Natural killer cell (primary cell): ENCODE measurements around the gene CCM2L. TPM values are rescaled to one million over a fixed set of nuclear protein-coding genes. Genes with fewer than 3 reads are reported as not detected.

Source experiments
- ATAC-seq, 3 donors: fragments of 150-1000 bp in 2 of 3; fragments of 200-7000 bp in 1 of 3; cut with Tn5 transposase; 1 replicate in 1 of 3; 2 replicates in 2 of 3; pipeline ENCODE4 v1.10.0; 2021; ENCODE audit warnings: mild to moderate bottlenecking in 2 of 3, moderate library complexity in 2 of 3
- DNase-seq, 2 donors: peaks; one replicate each; pipeline versions ENCODE4 v3.0.0 to v3.0.0-alpha.2; 2013 to 2021; ENCODE audit warnings: mixed read lengths in 1 of 2
- H3K27ac ChIP-seq: one replicate; pipeline ENCODE4 v1.5.1; 2013; ENCODE audit warnings: mild to moderate bottlenecking, low read length
- H3K27me3 ChIP-seq: one replicate; pipeline ENCODE4 v1.6.1; 2013; ENCODE audit warnings: low read length; ENCODE audit not compliant: control insufficient read depth, insufficient read depth
- H3K36me3 ChIP-seq: one replicate; pipeline ENCODE4 v1.6.1; 2013; ENCODE audit warnings: low read length; ENCODE audit not compliant: control insufficient read depth, insufficient read depth
- H3K4me1 ChIP-seq: one replicate; pipeline ENCODE4 v1.6.1; 2013; ENCODE audit warnings: low read length; ENCODE audit not compliant: control insufficient read depth, insufficient read depth
- H3K4me3 ChIP-seq: one replicate; pipeline ENCODE4 v1.5.1; 2013; ENCODE audit warnings: low read length
- H3K9me3 ChIP-seq: one replicate; pipeline ENCODE4 v1.6.1; 2013; ENCODE audit warnings: low read length; ENCODE audit not compliant: control insufficient read depth, insufficient read depth
- H3K27ac Mint-ChIP-seq, 2 donors: one replicate each; pipeline ENCODE4 v1.8.0; 2022; ENCODE audit warnings: mild to moderate bottlenecking in 2 of 2, mixed read lengths in 2 of 2, moderate library complexity in 1 of 2
- H3K27me3 Mint-ChIP-seq, 2 donors: one replicate each; pipeline ENCODE4 v1.8.0; 2022; ENCODE audit warnings: low read depth in 2 of 2, mixed read lengths in 2 of 2
- H3K36me3 Mint-ChIP-seq: one replicate; pipeline ENCODE4 v1.8.0; 2022; ENCODE audit warnings: mixed read lengths
- H3K4me1 Mint-ChIP-seq, 2 donors: one replicate each; pipeline ENCODE4 v1.8.0; 2022; ENCODE audit warnings: mixed read lengths in 2 of 2
- H3K4me3 Mint-ChIP-seq: one replicate; pipeline ENCODE4 v1.8.0; 2022; ENCODE audit warnings: mild to moderate bottlenecking, moderate library complexity, mixed read lengths
- H3K9me3 Mint-ChIP-seq, 2 donors: one replicate each; pipeline ENCODE4 v1.8.0; 2022; ENCODE audit warnings: mixed read lengths in 2 of 2
- WGBS: methylation state at CpG from one replicate; pipeline ENCODE4 v1.1.7; 2013; ENCODE audit warnings: missing lambda C conversion rate; ENCODE audit not compliant: insufficient coverage; 5-methylcytosine and 5-hydroxymethylcytosine counted together
- intact Hi-C: fragments of 100-400 bp; cut with micrococcal nuclease; formaldehyde crosslinking; loops from one replicate; pipeline ENCODE4 v1.14.2; 2022
- total RNA-seq, 4 donors: library from RNA; stranded (reverse); fragments of 120-200 nt in 1 of 4; gene quantifications; one replicate each; pipeline versions ENCODE4 v1.2.3 to v1.2.4, GENCODE V29; 2013 to 2022
- TF ChIP-seq, protein P1 (sequence below): fragments of 200-600 bp; IDR thresholded peaks from one replicate; pipeline ENCODE4 v1.8.0; 2022; ENCODE audit warnings: antibody characterized with exemption

The CCM2L gene
- total RNA-seq, 3 donors from 2014 or later (not counting 1 experiment from before 2014, with no cell fraction given): not detected

GRCh38 chr20:32010666-32011065, 428 bp downstream of the CCM2L start:
- DNase-seq: no peak
- H3K9me3 Mint-ChIP-seq: no peaks in the 10 kb centered on the region
- peaks cover 6% of the 10 kb centered on the region in 2 donors for H3K4me1 Mint-ChIP-seq
- TF ChIP-seq, protein P1, sequence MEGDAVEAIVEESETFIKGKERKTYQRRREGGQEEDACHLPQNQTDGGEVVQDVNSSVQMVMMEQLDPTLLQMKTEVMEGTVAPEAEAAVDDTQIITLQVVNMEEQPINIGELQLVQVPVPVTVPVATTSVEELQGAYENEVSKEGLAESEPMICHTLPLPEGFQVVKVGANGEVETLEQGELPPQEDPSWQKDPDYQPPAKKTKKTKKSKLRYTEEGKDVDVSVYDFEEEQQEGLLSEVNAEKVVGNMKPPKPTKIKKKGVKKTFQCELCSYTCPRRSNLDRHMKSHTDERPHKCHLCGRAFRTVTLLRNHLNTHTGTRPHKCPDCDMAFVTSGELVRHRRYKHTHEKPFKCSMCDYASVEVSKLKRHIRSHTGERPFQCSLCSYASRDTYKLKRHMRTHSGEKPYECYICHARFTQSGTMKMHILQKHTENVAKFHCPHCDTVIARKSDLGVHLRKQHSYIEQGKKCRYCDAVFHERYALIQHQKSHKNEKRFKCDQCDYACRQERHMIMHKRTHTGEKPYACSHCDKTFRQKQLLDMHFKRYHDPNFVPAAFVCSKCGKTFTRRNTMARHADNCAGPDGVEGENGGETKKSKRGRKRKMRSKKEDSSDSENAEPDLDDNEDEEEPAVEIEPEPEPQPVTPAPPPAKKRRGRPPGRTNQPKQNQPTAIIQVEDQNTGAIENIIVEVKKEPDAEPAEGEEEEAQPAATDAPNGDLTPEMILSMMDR: no peak
- H3K4me3 Mint-ChIP-seq: no peak overlapping the region
- Histone ChIP-seq H3K36me3 (no peaks in the 10 kb centered on the region), H3K27me3 (no peaks in the 10 kb centered on the region), H3K9me3 (no peaks in the 10 kb centered on the region), H3K4me3 (no peak overlapping the region), H3K4me1 (no peaks in the 10 kb centered on the region), H3K27ac (no peak overlapping the region)
- no peak for ATAC-seq
- H3K27ac Mint-ChIP-seq: no peak overlapping the region
- WGBS: 86% methylated on average over 8 of the region's 8 CpGs
- H3K27me3 Mint-ChIP-seq: peaks cover 6 to 20% of the 10 kb centered on the region in 2 donors
- intact Hi-C loops: no loop called here
- no peaks in the 10 kb centered on the region for H3K36me3 Mint-ChIP-seq

- Mint-ChIP-seq H3K36me3 (no peaks in the 10 kb centered on the region), H3K4me1 (peaks cover 6% of the 10 kb centered on the region in 2 donors), H3K27me3 (peaks cover 8 to 18% of the 10 kb centered on the region in 2 donors), H3K9me3 (no peaks in the 10 kb centered on the region), H3K4me3 (no peak overlapping the region), H3K27ac (no peak overlapping the region)
- no peaks in the 10 kb centered on the region for H3K4me1 ChIP-seq
- TF ChIP-seq, protein P1: no peak
- no peaks in the 10 kb centered on the region for H3K36me3 ChIP-seq
- no peaks in the 10 kb centered on the region for H3K9me3 ChIP-seq
- no peak for ATAC-seq
- H3K4me3 ChIP-seq: no peak overlapping the region
- 89% methylated on average over 5 of the region's 5 CpGs for WGBS
- H3K27ac ChIP-seq: no peak overlapping the region
- intact Hi-C loops: no loop called here
- no peak for DNase-seq
- H3K27me3 ChIP-seq: no peaks in the 10 kb centered on the region
These were observed 2.0 kb downstream of the CCM2L start for GRCh38 chr20:32012159-32012688.

DNA sequence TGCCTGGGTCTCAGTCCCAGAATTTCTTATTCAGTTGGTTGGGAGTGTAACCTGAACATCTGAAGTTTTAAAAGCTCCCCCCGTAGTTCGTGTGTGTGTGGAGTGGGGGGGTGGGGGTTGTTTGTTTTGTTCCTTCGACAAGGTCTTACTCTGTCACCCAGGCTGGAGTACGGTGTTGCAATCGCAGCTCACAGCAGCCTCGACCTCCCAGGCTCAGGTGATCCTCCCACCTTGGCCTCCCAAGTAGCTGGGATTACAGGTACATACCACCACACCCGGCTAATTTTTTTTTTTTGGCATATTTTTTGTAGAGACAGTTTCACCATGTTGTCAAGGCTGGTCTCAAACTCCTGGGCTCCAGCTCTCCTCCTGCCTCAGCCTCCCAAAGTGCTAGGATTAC, 3.1 kb downstream of the CCM2L start:
- intact Hi-C loops: no loop called here
- Mint-ChIP-seq H3K27ac (no peak overlapping the region), H3K27me3 (peaks cover 17 to 19% of the 10 kb centered on the region in 2 donors), H3K4me3 (no peak overlapping the region), H3K9me3 (no peaks in the 10 kb centered on the region), H3K4me1 (peaks cover 0 to 7% of the 10 kb centered on the region in 2 donors), H3K36me3 (no peaks in the 10 kb centered on the region)
- Histone ChIP-seq H3K4me1 (peaks cover 6% of the 10 kb centered on the region), H3K27me3 (peaks cover 2% of the 10 kb centered on the region), H3K36me3 (no peaks in the 10 kb centered on the region), H3K4me3 (no peak overlapping the region), H3K9me3 (no peaks in the 10 kb centered on the region), H3K27ac (no peak overlapping the region)
- DNase-seq (no peak), ATAC-seq (no peak)
- TF ChIP-seq, protein P1: no peak
- 88% methylated on average over 7 of the region's 7 CpGs for whole genome bisulfite sequencing

DNA sequence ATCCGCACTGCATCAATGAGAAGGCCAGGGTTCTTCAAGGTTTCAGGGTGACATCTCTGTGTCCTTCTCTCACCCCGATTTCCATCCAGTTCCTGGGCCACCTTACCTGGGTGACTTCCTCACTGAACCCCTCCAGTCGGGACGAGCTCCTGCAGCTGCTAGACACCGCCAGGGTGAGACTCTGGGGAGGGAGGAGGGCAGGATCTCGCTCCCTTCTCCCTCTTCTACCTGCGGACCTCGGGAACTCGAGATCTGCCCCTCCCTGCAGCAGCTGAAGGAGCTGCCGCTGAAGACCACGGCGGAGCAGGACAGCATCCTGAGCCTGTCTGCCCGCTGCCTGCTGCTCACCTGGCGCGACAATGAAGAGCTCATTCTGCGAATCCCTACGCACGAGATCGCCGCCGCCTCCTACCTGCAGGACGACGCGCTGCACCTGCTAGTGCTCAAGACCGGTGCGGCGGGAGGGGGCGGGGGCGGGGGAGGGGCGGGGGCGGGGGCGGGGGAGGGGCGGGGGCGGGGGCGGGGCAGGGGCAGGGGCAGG, 7.5 kb downstream of the CCM2L start:
- H3K4me1 Mint-ChIP-seq: peaks cover 15 to 25% of the 10 kb centered on the region in 2 donors
- Histone ChIP-seq H3K27me3 (peaks cover 25% of the 10 kb centered on the region), H3K4me3 (no peak overlapping the region)

More for the DNA sequence above, 7.5 kb downstream of the CCM2L start:
- no peaks in the 10 kb centered on the region for H3K9me3 Mint-ChIP-seq
- peak in 1 of 2 donors; percentile 77 for DNase-seq
- ATAC-seq: peak; percentile 27 to 46 (median 41)
- Histone ChIP-seq H3K4me1 (peaks cover 21% of the 10 kb centered on the region), H3K36me3 (no peaks in the 10 kb centered on the region), H3K27ac (no peak overlapping the region), H3K9me3 (no peaks in the 10 kb centered on the region)
- intact Hi-C loops: no loop called here
- peak overlapping the region; percentile 73 for H3K4me3 Mint-ChIP-seq
- 16% methylated on average over 18 of the region's 35 CpGs for WGBS
- TF ChIP-seq, protein P1: no peak
- peaks cover 50 to 55% of the 10 kb centered on the region in 2 donors for H3K27me3 Mint-ChIP-seq
- no peak overlapping the region for H3K27ac Mint-ChIP-seq
- no peaks in the 10 kb centered on the region for H3K36me3 Mint-ChIP-seq
